Measurements from ENCODE around the gene CCK. TPM values are rescaled to one million over a fixed set of nuclear protein-coding genes. Genes with fewer than 3 reads are reported as not detected.

Gene CCK
- total and polyA plus RNA-seq, 4 donors = 0.28 to 1.2 (median 0.41) TPM; not detected in 1

DNA sequence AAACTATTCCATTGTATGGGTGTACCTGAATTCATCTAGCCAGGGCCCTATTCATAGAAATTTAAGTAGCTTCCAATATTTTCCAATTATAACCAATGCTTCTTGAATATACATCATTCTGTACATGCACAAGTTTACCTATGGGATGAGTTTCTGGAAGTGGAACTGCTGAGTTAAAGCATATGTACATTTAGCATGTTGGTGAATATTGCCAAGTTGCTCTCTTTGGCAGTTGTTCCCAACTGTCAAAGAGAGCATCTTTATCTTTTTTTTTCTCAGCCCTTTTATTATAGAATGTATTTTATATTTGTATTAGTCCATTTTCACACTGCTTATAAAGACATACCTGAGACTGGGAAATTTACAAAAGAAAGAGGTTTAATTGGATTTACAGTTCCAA lies 8.3 kb upstream of the CCK start:
- Histone ChIP-seq H3K36me3 (ENCODE audit: control insufficient read depth in 4 of 4, insufficient read depth in 4 of 4, low read length in 4 of 4) (no peaks in the 10 kb centered on the region), H3K4me3 (no peak overlapping the region), H3K27me3 (ENCODE audit: control insufficient read depth in 3 of 3, insufficient read depth in 3 of 3, low read length in 2 of 3) (peaks cover 0 to 3% (median 0%) of the 10 kb centered on the region in 3 donors), H3K9ac (ENCODE audit: insufficient read depth in 1 of 2, low read length in 2 of 2) (no peak overlapping the region), H3K27ac (ENCODE audit: low read depth in 1 of 2, low read length in 1 of 2) (no peak overlapping the region), H3K9me3 (ENCODE audit: control insufficient read depth in 4 of 4, insufficient read depth in 3 of 4, low read length in 3 of 4) (peaks cover 0 to 6% (median 3%) of the 10 kb centered on the region in 4 donors), H3K4me1 (ENCODE audit: control insufficient read depth in 5 of 5, insufficient read depth in 5 of 5, low read length in 5 of 5) (no peaks in the 10 kb centered on the region)
- DNase-seq (no peak), ATAC-seq (ENCODE audit: insufficient read depth, low FRiP score) (no peak)
- TF ChIP-seq, protein P1, sequence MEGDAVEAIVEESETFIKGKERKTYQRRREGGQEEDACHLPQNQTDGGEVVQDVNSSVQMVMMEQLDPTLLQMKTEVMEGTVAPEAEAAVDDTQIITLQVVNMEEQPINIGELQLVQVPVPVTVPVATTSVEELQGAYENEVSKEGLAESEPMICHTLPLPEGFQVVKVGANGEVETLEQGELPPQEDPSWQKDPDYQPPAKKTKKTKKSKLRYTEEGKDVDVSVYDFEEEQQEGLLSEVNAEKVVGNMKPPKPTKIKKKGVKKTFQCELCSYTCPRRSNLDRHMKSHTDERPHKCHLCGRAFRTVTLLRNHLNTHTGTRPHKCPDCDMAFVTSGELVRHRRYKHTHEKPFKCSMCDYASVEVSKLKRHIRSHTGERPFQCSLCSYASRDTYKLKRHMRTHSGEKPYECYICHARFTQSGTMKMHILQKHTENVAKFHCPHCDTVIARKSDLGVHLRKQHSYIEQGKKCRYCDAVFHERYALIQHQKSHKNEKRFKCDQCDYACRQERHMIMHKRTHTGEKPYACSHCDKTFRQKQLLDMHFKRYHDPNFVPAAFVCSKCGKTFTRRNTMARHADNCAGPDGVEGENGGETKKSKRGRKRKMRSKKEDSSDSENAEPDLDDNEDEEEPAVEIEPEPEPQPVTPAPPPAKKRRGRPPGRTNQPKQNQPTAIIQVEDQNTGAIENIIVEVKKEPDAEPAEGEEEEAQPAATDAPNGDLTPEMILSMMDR (IDR thresholded peaks at IDR 0.05; ENCODE audit: control extremely low read depth, extremely low read depth) = no peak

DNA sequence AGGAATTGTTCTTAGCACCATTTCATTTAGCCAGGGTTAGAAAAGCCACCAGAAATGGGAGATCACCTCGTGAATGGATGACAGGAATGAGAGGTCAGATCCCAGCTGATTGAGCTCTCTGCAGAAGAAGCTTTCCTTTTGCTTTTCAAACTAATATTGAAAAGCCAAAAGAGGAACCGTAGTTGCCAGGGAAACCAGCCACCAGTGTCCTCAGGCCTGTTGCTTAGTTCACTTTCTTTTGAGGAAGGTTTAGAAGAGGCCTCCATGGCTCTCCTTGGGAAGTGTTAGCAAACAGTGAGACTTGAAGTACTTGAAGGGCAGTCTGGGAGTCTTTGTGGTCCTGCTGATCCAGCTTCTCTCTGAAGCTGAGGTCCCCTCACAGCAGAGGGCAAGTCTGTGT lies 7.4 kb upstream of the CCK start:
- H3K27ac ChIP-seq (ENCODE audit: low read depth in 1 of 2, low read length in 1 of 2) = no peak overlapping the region
- H3K9me3 ChIP-seq (ENCODE audit: control insufficient read depth in 4 of 4, insufficient read depth in 3 of 4, low read length in 3 of 4) = peaks cover 0 to 6% (median 3%) of the 10 kb centered on the region in 4 donors
- TF ChIP-seq, protein P1 (IDR thresholded peaks at IDR 0.05; ENCODE audit: control extremely low read depth, extremely low read depth) = no peak
- H3K27me3 ChIP-seq (ENCODE audit: control insufficient read depth in 3 of 3, insufficient read depth in 3 of 3, low read length in 2 of 3) = peaks cover 0 to 12% (median under 1%) of the 10 kb centered on the region in 3 donors
- DNase-seq = no peak
- H3K36me3 ChIP-seq (ENCODE audit: control insufficient read depth in 4 of 4, insufficient read depth in 4 of 4, low read length in 4 of 4) = no peaks in the 10 kb centered on the region
- WGBS, 2 donors = 36 to 45% methylated on average over 2 of the region's 2 CpGs
- H3K4me3 ChIP-seq = no peak overlapping the region
- H3K9ac ChIP-seq (ENCODE audit: insufficient read depth in 1 of 2, low read length in 2 of 2) = no peak overlapping the region
- ATAC-seq (ENCODE audit: insufficient read depth, low FRiP score) = no peak
- H3K4me1 ChIP-seq (ENCODE audit: control insufficient read depth in 5 of 5, insufficient read depth in 5 of 5, low read length in 5 of 5) = no peaks in the 10 kb centered on the region

DNA sequence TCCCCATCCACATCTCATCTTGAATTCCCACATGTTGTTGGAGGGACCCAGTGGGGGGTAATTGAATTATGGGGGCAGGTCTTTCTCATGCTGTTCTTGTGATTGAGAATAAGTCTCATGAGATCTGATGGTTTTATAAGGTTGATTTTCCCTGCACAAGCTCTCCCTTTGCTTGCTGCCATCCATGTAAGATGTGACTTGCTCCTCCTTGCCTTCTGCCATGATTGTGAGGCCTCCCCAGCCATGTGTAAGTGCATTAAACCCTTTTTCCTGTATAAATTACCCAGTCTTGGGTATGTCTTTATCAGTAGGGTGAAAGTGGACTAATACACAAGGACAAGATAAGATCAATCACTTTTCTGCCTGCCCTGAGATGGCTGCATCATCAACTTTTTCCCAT lies 5.8 kb upstream of the CCK start:
- H3K27ac ChIP-seq (ENCODE audit: low read depth in 1 of 2, low read length in 1 of 2) = no peak overlapping the region
- TF ChIP-seq, protein P1 (IDR thresholded peaks at IDR 0.05; ENCODE audit: control extremely low read depth, extremely low read depth) = no peak
- DNase-seq (no peak), ATAC-seq (ENCODE audit: insufficient read depth, low FRiP score) (no peak)
- no peak overlapping the region for H3K9ac ChIP-seq (ENCODE audit: insufficient read depth in 1 of 2, low read length in 2 of 2)
- H3K27me3 ChIP-seq (ENCODE audit: control insufficient read depth in 3 of 3, insufficient read depth in 3 of 3, low read length in 2 of 3) = peaks cover 0 to 25% (median 13%) of the 10 kb centered on the region in 3 donors
- H3K4me3 ChIP-seq = no peak overlapping the region
- H3K9me3 ChIP-seq (ENCODE audit: control insufficient read depth in 4 of 4, insufficient read depth in 3 of 4, low read length in 3 of 4) = peaks cover 0 to 6% (median 3%) of the 10 kb centered on the region in 4 donors
- H3K36me3 ChIP-seq (ENCODE audit: control insufficient read depth in 4 of 4, insufficient read depth in 4 of 4, low read length in 4 of 4) = no peaks in the 10 kb centered on the region
- H3K4me1 ChIP-seq (ENCODE audit: control insufficient read depth in 5 of 5, insufficient read depth in 5 of 5, low read length in 5 of 5) = no peaks in the 10 kb centered on the region

DNA sequence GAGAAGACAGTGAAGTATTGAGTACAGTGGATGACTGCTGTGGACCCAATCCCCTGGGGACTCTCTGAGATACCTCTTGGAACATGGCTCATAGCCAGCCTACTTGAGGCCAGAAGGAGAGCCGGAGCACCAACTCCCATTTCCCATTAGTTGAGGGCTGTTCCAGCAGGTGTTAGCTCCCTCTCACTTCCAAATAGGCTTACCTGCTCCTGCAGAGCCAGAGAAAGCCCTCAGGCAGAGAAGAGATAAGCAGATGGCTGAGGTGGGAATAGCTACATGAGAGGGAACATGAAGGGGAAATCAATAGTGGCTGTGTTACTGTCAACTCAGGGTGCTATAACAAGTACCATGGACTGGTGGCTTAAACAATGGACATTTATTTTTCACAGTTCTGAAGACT lies 4.6 kb upstream of the CCK start:
- Histone ChIP-seq H3K9me3 (ENCODE audit: control insufficient read depth in 4 of 4, insufficient read depth in 3 of 4, low read length in 3 of 4) (peaks cover 0 to 6% (median 5%) of the 10 kb centered on the region in 4 donors), H3K36me3 (ENCODE audit: control insufficient read depth in 4 of 4, insufficient read depth in 4 of 4, low read length in 4 of 4) (no peaks in the 10 kb centered on the region), H3K4me3 (no peak overlapping the region), H3K9ac (ENCODE audit: insufficient read depth in 1 of 2, low read length in 2 of 2) (no peak overlapping the region), H3K27ac (ENCODE audit: low read depth in 1 of 2, low read length in 1 of 2) (no peak overlapping the region), H3K4me1 (ENCODE audit: control insufficient read depth in 5 of 5, insufficient read depth in 5 of 5, low read length in 5 of 5) (peaks cover 0 to 1% (median 0%) of the 10 kb centered on the region in 5 donors), H3K27me3 (ENCODE audit: control insufficient read depth in 3 of 3, insufficient read depth in 3 of 3, low read length in 2 of 3) (peaks cover under 1 to 34% (median 20%) of the 10 kb centered on the region in 3 donors)
- ATAC-seq (ENCODE audit: insufficient read depth, low FRiP score) (no peak), DNase-seq (no peak)
- WGBS, 2 donors = 63 to 83% methylated on average over 1 of the region's 1 CpG
- TF ChIP-seq, protein P1 (IDR thresholded peaks at IDR 0.05; ENCODE audit: control extremely low read depth, extremely low read depth) = no peak
